Stomach (tissue), 9 donors: ENCODE results near the gene SCTR. TPM values are rescaled to one million over a fixed set of nuclear protein-coding genes. Genes with fewer than 3 reads are reported as not detected.

ENCODE experiments used
- DNase-seq, 2 donors: peaks; one replicate each; pipeline versions ENCODE4 v3.0.0 to v3.0.0-alpha.2; 2013 to 2019
- H3K27ac ChIP-seq, 5 donors: fragments of 200-600 bp in 4 of 5; sonication (generic) in 4 of 5; one replicate each; pipeline ENCODE4 v1.5.1; 2013 to 2019; ENCODE audit warnings: mild to moderate bottlenecking in 1 of 5, moderate library complexity in 1 of 5
- H3K27me3 ChIP-seq, 3 donors: fragments of 200-600 bp; sonication (generic); one replicate each; pipeline ENCODE4 v1.5.1; 2017 to 2019; ENCODE audit warnings: mixed run types in 1 of 3
- H3K36me3 ChIP-seq, 4 donors: fragments of 200-600 bp; sonication (generic); 1 replicate in 3 of 4; 2 replicates in 1 of 4; pipeline ENCODE4 v1.5.1; 2016 to 2019
- H3K4me1 ChIP-seq, 4 donors: fragments of 200-600 bp; sonication (generic); one replicate each; pipeline ENCODE4 v1.5.1; 2016 to 2019
- H3K4me3 ChIP-seq, 4 donors: fragments of 200-600 bp; sonication (generic) in 3 of 4; one replicate each; pipeline ENCODE4 v1.5.1; 2016 to 2019; ENCODE audit warnings: mild to moderate bottlenecking in 1 of 4
- H3K9me3 ChIP-seq, 4 donors: fragments of 200-600 bp; sonication (generic); one replicate each; pipeline ENCODE4 v1.5.1; 2016 to 2019
- EP300 ChIP-seq: sonication (generic); formaldehyde crosslinking; IDR thresholded peaks from one replicate; pipeline ENCODE4 v1.6.1; 2017; ENCODE audit warnings: antibody characterized with exemption
- POLR2A ChIP-seq, 4 donors: fragments of 450-650 bp; IDR thresholded peaks; one replicate each; pipeline ENCODE4 v1.6.1; 2016; ENCODE audit warnings: antibody characterized with exemption in 4 of 4, control low read depth in 2 of 4, mild to moderate bottlenecking in 1 of 4, moderate library complexity in 1 of 4
- POLR2AphosphoS5 ChIP-seq, 3 donors: sonication (generic); formaldehyde crosslinking; IDR thresholded peaks; one replicate each; pipeline ENCODE4 v1.6.1; 2016; ENCODE audit warnings: antibody characterized with exemption in 3 of 3
- WGBS, 5 donors: extraction: QIAGEN DNeasy Blood & Tissue Kit in 3 of 5; methylation state at CpG; one replicate each; pipeline versions ENCODE4 v1.1.5 to v1.1.7; 2013 to 2018; 5-methylcytosine and 5-hydroxymethylcytosine counted together
- intact Hi-C: fragments of 100-400 bp; cut with DNase I; formaldehyde crosslinking; loops from one replicate; pipeline ENCODE4 v1.15.1; 2023; ENCODE audit warnings: low total_unique reads
- polyA plus RNA-seq, 3 donors: library from polyadenylated mRNA; stranded (reverse); fragments of 200-250 nt; gene quantifications; one replicate each; pipeline ENCODE4 v1.2.3, GENCODE V29; 2013
- total RNA-seq, 5 donors: library from RNA; depleted of rRNA; stranded (reverse); fragments of >200 nt; gene quantifications; one replicate each; pipeline versions ENCODE4 v1.1.0 to v1.2.3, GENCODE V29; 2014 to 2016
- TF ChIP-seq, protein P1 (sequence below), 7 experiments: fragments of 450-650 bp in 4 of 7; fragments of 200-600 bp in 3 of 7; sonication (generic) in 3 of 7; IDR thresholded peaks; one replicate each; pipeline ENCODE4 v1.5.1; 2016 to 2019; ENCODE audit warnings: antibody characterized with exemption in 7 of 7, control low read depth in 2 of 7, mild to moderate bottlenecking in 1 of 7
- donor health status: healthy with polysubstance abuse.
- donor health status: Bipolar disorder and iron deficiency.
- donor health status: healthy.

The SCTR gene
- total and polyA plus RNA-seq, 8 donors, result 0.18 to 8.6 (median 4.1) TPM; not detected in 2

DNA sequence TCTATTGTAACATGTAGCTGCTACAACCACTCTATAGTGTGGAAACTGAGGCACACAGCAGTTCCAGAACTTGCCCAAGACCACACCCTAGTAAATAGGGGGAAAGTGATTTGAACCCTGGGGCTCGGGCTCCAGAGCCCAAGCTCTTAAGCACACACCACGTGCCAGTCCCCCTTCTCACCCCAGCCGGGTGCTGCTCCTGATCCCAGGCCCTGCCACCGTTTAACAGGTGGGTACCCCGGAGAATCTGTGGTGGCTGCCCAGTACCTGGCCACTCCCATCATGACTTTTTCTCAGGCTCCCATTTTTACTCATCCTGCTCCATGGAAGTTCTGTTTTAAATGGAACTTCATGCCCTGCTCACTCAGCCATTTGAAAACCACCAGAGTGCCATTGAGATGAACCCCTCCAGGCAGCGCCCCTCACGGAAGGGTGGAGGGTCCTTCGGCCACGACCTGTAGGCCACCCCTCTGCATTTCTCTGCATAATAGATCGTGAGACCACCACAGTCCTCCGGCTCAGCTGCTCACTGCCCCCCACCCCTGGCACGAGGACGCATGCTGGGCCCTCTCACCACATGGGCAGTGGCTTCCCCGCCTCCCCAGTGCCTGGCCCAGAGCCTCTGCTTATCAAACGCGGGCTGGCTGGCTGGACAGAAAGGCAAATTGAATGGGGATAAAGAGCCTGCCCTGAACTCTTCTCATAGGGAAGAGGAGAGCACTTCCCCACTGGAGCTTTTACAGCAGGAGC, 50.5 kb downstream of the SCTR start:
- Histone ChIP-seq H3K9me3 (no peaks in the 10 kb centered on the region), H3K36me3 (no peaks in the 10 kb centered on the region), H3K4me3 (no peak overlapping the region), H3K4me1 (peaks cover 5 to 18% (median 12%) of the 10 kb centered on the region in 4 donors), H3K27ac (no peak overlapping the region), H3K27me3 (no peaks in the 10 kb centered on the region)
- TF ChIP-seq, protein P1, sequence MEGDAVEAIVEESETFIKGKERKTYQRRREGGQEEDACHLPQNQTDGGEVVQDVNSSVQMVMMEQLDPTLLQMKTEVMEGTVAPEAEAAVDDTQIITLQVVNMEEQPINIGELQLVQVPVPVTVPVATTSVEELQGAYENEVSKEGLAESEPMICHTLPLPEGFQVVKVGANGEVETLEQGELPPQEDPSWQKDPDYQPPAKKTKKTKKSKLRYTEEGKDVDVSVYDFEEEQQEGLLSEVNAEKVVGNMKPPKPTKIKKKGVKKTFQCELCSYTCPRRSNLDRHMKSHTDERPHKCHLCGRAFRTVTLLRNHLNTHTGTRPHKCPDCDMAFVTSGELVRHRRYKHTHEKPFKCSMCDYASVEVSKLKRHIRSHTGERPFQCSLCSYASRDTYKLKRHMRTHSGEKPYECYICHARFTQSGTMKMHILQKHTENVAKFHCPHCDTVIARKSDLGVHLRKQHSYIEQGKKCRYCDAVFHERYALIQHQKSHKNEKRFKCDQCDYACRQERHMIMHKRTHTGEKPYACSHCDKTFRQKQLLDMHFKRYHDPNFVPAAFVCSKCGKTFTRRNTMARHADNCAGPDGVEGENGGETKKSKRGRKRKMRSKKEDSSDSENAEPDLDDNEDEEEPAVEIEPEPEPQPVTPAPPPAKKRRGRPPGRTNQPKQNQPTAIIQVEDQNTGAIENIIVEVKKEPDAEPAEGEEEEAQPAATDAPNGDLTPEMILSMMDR (IDR thresholded peaks at IDR 0.05), result no peak
- TF ChIP-seq POLR2A (IDR thresholded peaks at IDR 0.05), result no peak
- no peak for TF ChIP-seq POLR2AphosphoS5 (IDR thresholded peaks at IDR 0.05)
- TF ChIP-seq EP300, result no peak
- WGBS, 5 donors, result 75 to 81% (median 77%) methylated on average over 12 to 16 of the region's 16 CpGs
- peak in 1 of 2 donors; percentile 26 for DNase-seq
- intact Hi-C loops, result no loop called here

DNA sequence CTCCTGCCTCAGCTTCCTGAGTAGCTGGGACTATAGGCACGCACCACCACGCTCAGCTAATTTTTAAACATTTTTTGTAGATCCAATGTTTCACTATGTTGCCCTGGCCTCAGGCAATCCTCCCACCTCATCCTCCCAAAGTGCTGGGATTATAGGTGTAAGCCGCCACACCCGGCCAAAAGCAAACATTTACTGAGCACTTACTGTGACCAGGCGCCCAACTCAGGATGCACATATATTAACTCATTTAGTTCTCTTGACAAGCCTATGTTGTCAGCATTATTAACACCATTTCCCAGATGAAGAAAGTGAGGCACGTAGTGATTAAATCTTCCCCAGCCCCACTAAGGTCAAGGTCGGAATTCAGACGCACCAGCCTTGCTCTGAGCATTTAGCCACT, 51.5 kb downstream of the SCTR start:
- intact Hi-C loops, result no loop called here
- Histone ChIP-seq H3K36me3 (no peaks in the 10 kb centered on the region), H3K27me3 (no peaks in the 10 kb centered on the region), H3K9me3 (no peaks in the 10 kb centered on the region), H3K27ac (no peak overlapping the region), H3K4me1 (peaks cover 5 to 23% (median 12%) of the 10 kb centered on the region in 4 donors), H3K4me3 (no peak overlapping the region)
- no peak for DNase-seq
- 78 to 86% (median 80%) methylated on average over 8 of the region's 8 CpGs for WGBS, 5 donors
- TF ChIP-seq POLR2A (IDR thresholded peaks at IDR 0.05) (no peak), POLR2AphosphoS5 (IDR thresholded peaks at IDR 0.05) (no peak), EP300 (no peak)
- TF ChIP-seq, protein P1 (IDR thresholded peaks at IDR 0.05), result no peak

- DNase-seq, result no peak
- intact Hi-C loops, result no loop called here
- 6 to 30% (median 22%) methylated on average over 2 of the region's 2 CpGs for WGBS, 5 donors
- Histone ChIP-seq H3K4me3 (no peak overlapping the region), H3K36me3 (no peaks in the 10 kb centered on the region), H3K9me3 (no peaks in the 10 kb centered on the region), H3K4me1 (peaks cover 0 to 14% (median 1%) of the 10 kb centered on the region in 4 donors), H3K27me3 (no peaks in the 10 kb centered on the region), H3K27ac (no peak overlapping the region)
- TF ChIP-seq, protein P1 (IDR thresholded peaks at IDR 0.05), result no peak
- no peak for TF ChIP-seq POLR2AphosphoS5 (IDR thresholded peaks at IDR 0.05)
- no peak for TF ChIP-seq POLR2A (IDR thresholded peaks at IDR 0.05)
- TF ChIP-seq EP300, result no peak
Measured at GRCh38 chr2:119469661-119470297, 54.5 kb downstream of the SCTR start.

DNA sequence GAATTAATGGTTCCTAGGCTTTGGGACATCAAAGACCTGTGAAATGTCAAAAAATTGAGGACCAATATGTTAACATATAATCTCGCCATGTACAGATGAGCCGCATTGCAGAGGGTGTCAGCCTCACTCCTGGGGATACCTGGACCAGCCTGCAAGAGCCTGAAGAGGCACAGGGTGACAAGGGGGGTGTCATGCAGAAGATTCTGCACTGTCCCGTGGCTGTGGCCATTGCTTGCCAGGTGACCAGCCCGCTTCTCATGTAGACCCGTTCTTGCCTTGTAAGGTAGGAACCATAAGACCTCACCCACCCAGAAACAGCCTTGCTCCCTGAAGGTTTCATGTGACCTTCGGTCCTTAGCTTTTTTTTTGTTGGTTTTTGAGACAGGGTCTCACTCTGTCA, 55.2 kb downstream of the SCTR start:
- Histone ChIP-seq H3K27ac (no peak overlapping the region), H3K4me1 (peaks cover 0 to 14% (median 0%) of the 10 kb centered on the region in 4 donors), H3K36me3 (no peaks in the 10 kb centered on the region), H3K9me3 (no peaks in the 10 kb centered on the region), H3K27me3 (no peaks in the 10 kb centered on the region), H3K4me3 (no peak overlapping the region)
- TF ChIP-seq POLR2AphosphoS5 (IDR thresholded peaks at IDR 0.05), result no peak
- TF ChIP-seq POLR2A (IDR thresholded peaks at IDR 0.05), result no peak
- TF ChIP-seq, protein P1 (IDR thresholded peaks at IDR 0.05), result no peak
- TF ChIP-seq EP300, result no peak
- no peak for DNase-seq
- 80 to 96% (median 91%) methylated on average over 6 of the region's 6 CpGs for WGBS, 5 donors
- intact Hi-C loops, result no loop called here
